GM21786 (cell line): ENCODE measurements around the gene TCF7L1.
A peak's percentile ranks its signal among the peaks of the same experiment; 100 is the strongest.
"Not testable (repeated sequence)": the region's sequence is repeated elsewhere in the genome, so short reads cannot be mapped to it uniquely, and the experiment has no call there.

Experiments
- ATAC-seq: cut with Tn5 transposase; IDR thresholded peaks from one replicate; pipeline ENCODE4 v1.9.1; 2021; ENCODE audit not compliant: unreplicated experiment

TCF7L1 gene

GRCh38 chr2:85318222-85319074 is 185.3 kb downstream of the TCF7L1 start:
- no peak for ATAC-seq

- no peak for ATAC-seq
These were observed 186.6 kb downstream of the TCF7L1 start for GRCh38 chr2:85319796-85320195.

GRCh38 chr2:85323351-85323987 is 190.3 kb downstream of the TCF7L1 start:
- no peak for ATAC-seq

- not testable (repeated sequence) for ATAC-seq
These were observed 190.8 kb downstream of the TCF7L1 start for GRCh38 chr2:85323988-85324367.

GRCh38 chr2:85324639-85325465 is 191.7 kb downstream of the TCF7L1 start:
- no peak for ATAC-seq

- no peak for ATAC-seq
These were observed 192.2 kb downstream of the TCF7L1 start for GRCh38 chr2:85325466-85325811.

GRCh38 chr2:85326406-85327159 is 193.4 kb downstream of the TCF7L1 start:
- ATAC-seq, result peak; percentile 32

GRCh38 chr2:85327160-85327821 is 194.1 kb downstream of the TCF7L1 start:
- ATAC-seq, result peak; percentile 31

GRCh38 chr2:85327822-85328617 is 194.8 kb downstream of the TCF7L1 start, which contains the start of gene TGOLN2:
Gene TGOLN2, minus strand, starts transcription at chr2:85327989. Its CDS starts 27 bp downstream, at chr2:85327962.
- peak; percentile 77 for ATAC-seq

- no peak for ATAC-seq
These were observed 196.0 kb downstream of the TCF7L1 start for GRCh38 chr2:85329181-85329651.

GRCh38 chr2:85329701-85330100 is 196.5 kb downstream of the TCF7L1 start:
- not testable (repeated sequence) for ATAC-seq

GRCh38 chr2:85330839-85331636 is 197.8 kb downstream of the TCF7L1 start:
- no peak for ATAC-seq

- ATAC-seq, result not testable (repeated sequence)
These were observed 200.7 kb downstream of the TCF7L1 start for GRCh38 chr2:85333877-85334276.

GRCh38 chr2:85334928-85335327 is 201.7 kb downstream of the TCF7L1 start:
- ATAC-seq, result no peak

- no peak for ATAC-seq
These were observed 207.1 kb downstream of the TCF7L1 start for GRCh38 chr2:85340034-85340892.

- no peak for ATAC-seq
These were observed 208.3 kb downstream of the TCF7L1 start for GRCh38 chr2:85341269-85342029.

GRCh38 chr2:85342156-85342555 is 209.0 kb downstream of the TCF7L1 start:
- no peak for ATAC-seq
